ENCODE data around the gene ARL15.

DNA sequence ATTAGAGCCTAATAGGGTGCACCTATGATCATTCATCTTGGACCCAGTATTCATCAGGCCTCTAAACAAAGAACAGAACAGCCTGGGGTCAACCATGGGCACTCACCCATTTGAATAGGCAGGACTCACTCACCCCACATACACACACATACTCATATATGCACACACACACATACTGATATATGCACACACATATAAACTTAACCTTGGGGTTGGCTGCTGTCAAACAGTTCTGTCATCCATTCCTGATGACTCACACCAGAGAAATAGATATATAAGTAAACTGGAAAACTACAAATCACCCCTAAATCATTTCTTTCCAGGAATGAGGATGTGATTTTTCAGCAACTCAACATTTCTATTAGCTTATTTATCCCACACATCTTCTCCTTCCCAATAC is 51.3 kb downstream of the ARL15 start:
- TF ChIP-seq, protein P1, sequence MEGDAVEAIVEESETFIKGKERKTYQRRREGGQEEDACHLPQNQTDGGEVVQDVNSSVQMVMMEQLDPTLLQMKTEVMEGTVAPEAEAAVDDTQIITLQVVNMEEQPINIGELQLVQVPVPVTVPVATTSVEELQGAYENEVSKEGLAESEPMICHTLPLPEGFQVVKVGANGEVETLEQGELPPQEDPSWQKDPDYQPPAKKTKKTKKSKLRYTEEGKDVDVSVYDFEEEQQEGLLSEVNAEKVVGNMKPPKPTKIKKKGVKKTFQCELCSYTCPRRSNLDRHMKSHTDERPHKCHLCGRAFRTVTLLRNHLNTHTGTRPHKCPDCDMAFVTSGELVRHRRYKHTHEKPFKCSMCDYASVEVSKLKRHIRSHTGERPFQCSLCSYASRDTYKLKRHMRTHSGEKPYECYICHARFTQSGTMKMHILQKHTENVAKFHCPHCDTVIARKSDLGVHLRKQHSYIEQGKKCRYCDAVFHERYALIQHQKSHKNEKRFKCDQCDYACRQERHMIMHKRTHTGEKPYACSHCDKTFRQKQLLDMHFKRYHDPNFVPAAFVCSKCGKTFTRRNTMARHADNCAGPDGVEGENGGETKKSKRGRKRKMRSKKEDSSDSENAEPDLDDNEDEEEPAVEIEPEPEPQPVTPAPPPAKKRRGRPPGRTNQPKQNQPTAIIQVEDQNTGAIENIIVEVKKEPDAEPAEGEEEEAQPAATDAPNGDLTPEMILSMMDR (IDR thresholded peaks at IDR 0.05; ENCODE audit: low read depth, low read length, missing input control) = no peak
- TF ChIP-seq GABPA (IDR thresholded peaks at IDR 0.05 in 1 of 2, conservative IDR thresholded peaks at IDR 0.05 in 1 of 2) (no peak), RAD21 (IDR thresholded peaks at IDR 0.05) (no peak), FOXA1 (IDR thresholded peaks at IDR 0.05) (no peak), SP1 (IDR thresholded peaks at IDR 0.05) (no peak), TAF1 (conservative IDR thresholded peaks at IDR 0.05) (no peak), EGR1 (IDR thresholded peaks at IDR 0.05; ENCODE audit: low read depth in 2 of 2) (no peak)
- TF ChIP-seq, protein P2, sequence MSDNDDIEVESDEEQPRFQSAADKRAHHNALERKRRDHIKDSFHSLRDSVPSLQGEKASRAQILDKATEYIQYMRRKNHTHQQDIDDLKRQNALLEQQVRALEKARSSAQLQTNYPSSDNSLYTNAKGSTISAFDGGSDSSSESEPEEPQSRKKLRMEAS (IDR thresholded peaks at IDR 0.05) = no peak
- TF ChIP-seq, protein P3, sequence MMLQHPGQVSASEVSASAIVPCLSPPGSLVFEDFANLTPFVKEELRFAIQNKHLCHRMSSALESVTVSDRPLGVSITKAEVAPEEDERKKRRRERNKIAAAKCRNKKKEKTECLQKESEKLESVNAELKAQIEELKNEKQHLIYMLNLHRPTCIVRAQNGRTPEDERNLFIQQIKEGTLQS (IDR thresholded peaks at IDR 0.05) = no peak

All from liver (tissue), 3 donors.